BLaER1 treated with 17β-estradiol and CSF1 and Interleukin-3, amounts not matched to agents 10 nM and 100 nM (cell line): ENCODE results near the gene TMEM109.
"Not testable (repeated sequence)": the region's sequence is repeated elsewhere in the genome, so short reads cannot be mapped to it uniquely, and the experiment has no call there.

Source experiments
- H3K27ac ChIP-seq, 11 experiments: shearing (Covaris generic); formaldehyde crosslinking; 2 replicates each; pipeline ENCODE4 v1.8.1; 2022
- H3K27me3 ChIP-seq, 11 experiments: shearing (Covaris generic); formaldehyde crosslinking; 2 replicates each; pipeline ENCODE4 v1.8.1; 2022
- H3K36me3 ChIP-seq, 11 experiments: shearing (Covaris generic); formaldehyde crosslinking; 2 replicates each; pipeline ENCODE4 v1.8.1; 2022
- H3K4me1 ChIP-seq, 10 experiments: shearing (Covaris generic); formaldehyde crosslinking; 2 replicates each; pipeline ENCODE4 v1.8.1; 2022
- H3K4me2 ChIP-seq, 11 experiments: shearing (Covaris generic); formaldehyde crosslinking; 2 replicates each; pipeline ENCODE4 v1.8.1; 2022
- H3K4me3 ChIP-seq, 10 experiments: shearing (Covaris generic); formaldehyde crosslinking; 2 replicates each; pipeline ENCODE4 v1.8.1; 2022
- H3K9ac ChIP-seq, 11 experiments: shearing (Covaris generic); formaldehyde crosslinking; 2 replicates each; pipeline ENCODE4 v1.8.1; 2022
- H3K9me3 ChIP-seq, 11 experiments: shearing (Covaris generic); formaldehyde crosslinking; replicated peaks in 1 of 11; 2 replicates each; pipeline ENCODE4 v1.8.1; 2022
- H4K20me1 ChIP-seq, 11 experiments: shearing (Covaris generic); formaldehyde crosslinking; 2 replicates each; pipeline ENCODE4 v1.8.1; 2022
- Cebpa-rat ChIP-seq, 11 experiments: shearing (Covaris generic); IDR thresholded peaks; 2 replicates each; pipeline ENCODE4 v1.8.1; 2022

TMEM109 gene

GRCh38 chr11:60905047-60905446 is 8.9 kb upstream of the TMEM109 start:
- peak overlapping the region; percentile 88 to 99 (median 94) for H3K4me2 ChIP-seq
- H3K27me3 ChIP-seq = no peaks in the 10 kb centered on the region
- peaks cover 29 to 54% (median 37%) of the 10 kb centered on the region in 10 experiments for H3K4me1 ChIP-seq
- peaks cover 8 to 15% (median 11%) of the 10 kb centered on the region in 11 experiments; a peak in 20 of 22 replicates for H3K9me3 ChIP-seq
- H3K4me3 ChIP-seq = peak overlapping the region; percentile 85 to 98 (median 92)
- TF ChIP-seq Cebpa-rat (IDR thresholded peaks at IDR 0.05) = no peak
- H4K20me1 ChIP-seq = peaks cover 19 to 61% (median 59%) of the 10 kb centered on the region in 11 experiments; a peak in 21 of 22 replicates
- H3K36me3 ChIP-seq = peaks cover 37 to 51% (median 45%) of the 10 kb centered on the region in 11 experiments
- peak overlapping the region; percentile 92 to 98 (median 96) for H3K9ac ChIP-seq
- peak overlapping the region in 10 of 11 experiments; percentile 84 to 98 (median 95); a peak in 19 of 22 replicates for H3K27ac ChIP-seq

- Histone ChIP-seq H3K4me2 (peak overlapping the region; percentile 88 to 99 (median 94)), H3K4me3 (peak overlapping the region; percentile 85 to 98 (median 92)), H3K9ac (peak overlapping the region; percentile 92 to 98 (median 96)), H3K9me3 (peaks cover 8 to 15% (median 13%) of the 10 kb centered on the region in 11 experiments; a peak in 20 of 22 replicates), H3K36me3 (peaks cover 31 to 45% (median 39%) of the 10 kb centered on the region in 11 experiments), H3K27me3 (no peaks in the 10 kb centered on the region), H3K4me1 (peaks cover 35 to 59% (median 42%) of the 10 kb centered on the region in 10 experiments), H3K27ac (peak overlapping the region; percentile 76 to 98 (median 95)), H4K20me1 (peaks cover 19 to 56% (median 53%) of the 10 kb centered on the region in 11 experiments; a peak in 21 of 22 replicates)
- TF ChIP-seq Cebpa-rat (IDR thresholded peaks at IDR 0.05) = no peak
Observed at GRCh38 chr11:60905551-60906113, 8.3 kb upstream of the TMEM109 start.

- Histone ChIP-seq H3K4me3 (peak within 1 kb of the TSS; percentile 85 to 98 (median 92)), H4K20me1 (peaks cover 19 to 48% (median 46%) of the 10 kb centered on the region in 11 experiments; a peak in 21 of 22 replicates), H3K9ac (peak within 1 kb of the TSS; percentile 92 to 98 (median 96)), H3K4me1 (peaks cover 42 to 67% (median 50%) of the 10 kb centered on the region in 10 experiments), H3K36me3 (peaks cover 24 to 38% (median 32%) of the 10 kb centered on the region in 11 experiments), H3K27ac (peak within 1 kb of the TSS; percentile 79 to 98 (median 95)), H3K9me3 (peaks cover 8 to 15% (median 13%) of the 10 kb centered on the region in 11 experiments; a peak in 20 of 22 replicates), H3K27me3 (no peaks in the 10 kb centered on the region), H3K4me2 (peak within 1 kb of the TSS; percentile 88 to 99 (median 94))
- no peak for TF ChIP-seq Cebpa-rat (IDR thresholded peaks at IDR 0.05)
Observed at GRCh38 chr11:60906132-60906972, 7.6 kb upstream of the TMEM109 start, which contains the start of gene PRPF19. PRPF19 (minus strand) TSS chr11:60906585; CDS start chr11:60906382, 203 bp downstream.

GRCh38 chr11:60908803-60909202 is 5.2 kb upstream of the TMEM109 start:
- Histone ChIP-seq H3K9me3 (peaks cover 8 to 15% (median 13%) of the 10 kb centered on the region in 11 experiments; a peak in 20 of 22 replicates), H3K4me1 (peaks cover 64 to 88% (median 68%) of the 10 kb centered on the region in 10 experiments), H3K4me2 (peak overlapping the region in 4 of 11 experiments; percentile 87 to 97 (median 95); a peak in 6 of 22 replicates), H4K20me1 (peaks cover 7 to 24% (median 22%) of the 10 kb centered on the region in 11 experiments; a peak in 18 of 22 replicates), H3K4me3 (no peak overlapping the region), H3K27ac (peak overlapping the region in 7 of 11 experiments; percentile 80 to 94 (median 84); a peak in 12 of 22 replicates), H3K27me3 (no peaks in the 10 kb centered on the region), H3K9ac (no peak overlapping the region), H3K36me3 (peaks cover 0 to 13% (median 8%) of the 10 kb centered on the region in 11 experiments; a peak in 17 of 22 replicates)
- no peak for TF ChIP-seq Cebpa-rat (IDR thresholded peaks at IDR 0.05)

- H3K4me1 ChIP-seq = peaks cover 55 to 78% (median 60%) of the 10 kb centered on the region in 10 experiments
Observed at GRCh38 chr11:60909680-60910280, 4.2 kb upstream of the TMEM109 start.

GRCh38 chr11:60910281-60910687 is 3.7 kb upstream of the TMEM109 start:
- H3K9ac ChIP-seq = peak overlapping the region; percentile 12 to 70 (median 57); a peak in 17 of 22 replicates
- peak overlapping the region in 2 of 10 experiments; percentile 7 to 46; a peak in 3 of 20 replicates for H3K4me3 ChIP-seq
- peaks cover 0 to 17% (median 7%) of the 10 kb centered on the region in 11 experiments; a peak in 12 of 22 replicates for H4K20me1 ChIP-seq
- peaks cover 52 to 77% (median 60%) of the 10 kb centered on the region in 10 experiments for H3K4me1 ChIP-seq
- peak in 9 of 11 experiments; percentile 34 to 69 (median 56); a peak in 12 of 22 replicates for TF ChIP-seq Cebpa-rat (IDR thresholded peaks at IDR 0.05)
- H3K27ac ChIP-seq = peak overlapping the region; percentile 54 to 94 (median 84)
- no peaks in the 10 kb centered on the region for H3K27me3 ChIP-seq
- peak overlapping the region; percentile 87 to 98 (median 97) for H3K4me2 ChIP-seq
- peaks cover 8 to 15% (median 13%) of the 10 kb centered on the region in 11 experiments; a peak in 20 of 22 replicates for H3K9me3 ChIP-seq
- H3K36me3 ChIP-seq = no peaks in the 10 kb centered on the region

More at GRCh38 chr11:60909680-60910280, 4.2 kb upstream of the TMEM109 start:
- peaks cover 0 to 17% (median 12%) of the 10 kb centered on the region in 11 experiments; a peak in 18 of 22 replicates for H4K20me1 ChIP-seq
- H3K27ac ChIP-seq = peak overlapping the region; percentile 54 to 94 (median 84); a peak in 21 of 22 replicates
- H3K36me3 ChIP-seq, H3K27me3 ChIP-seq: not testable (repeated sequence)
- H3K9me3 ChIP-seq = peaks cover 8 to 15% (median 13%) of the 10 kb centered on the region in 11 experiments; a peak in 20 of 22 replicates
- peak overlapping the region; percentile 12 to 70 (median 56); a peak in 17 of 22 replicates for H3K9ac ChIP-seq
- H3K4me2 ChIP-seq = peak overlapping the region; percentile 87 to 98 (median 97)
- H3K4me3 ChIP-seq = peak overlapping the region in 2 of 10 experiments; percentile 7 to 46; a peak in 3 of 20 replicates

- peaks cover 0 to 15% (median 5%) of the 10 kb centered on the region in 11 experiments; a peak in 14 of 22 replicates for H4K20me1 ChIP-seq
- no peak for TF ChIP-seq Cebpa-rat (IDR thresholded peaks at IDR 0.05)
- H3K9ac ChIP-seq = peak overlapping the region in 10 of 11 experiments; percentile 1 to 70 (median 56); a peak in 15 of 22 replicates
- H3K27me3 ChIP-seq = no peaks in the 10 kb centered on the region
- peak overlapping the region in 4 of 10 experiments; percentile 5 to 12 (median 7); a peak in 2 of 20 replicates for H3K4me3 ChIP-seq
- peaks cover 8 to 15% (median 13%) of the 10 kb centered on the region in 11 experiments; a peak in 20 of 22 replicates for H3K9me3 ChIP-seq
- H3K4me2 ChIP-seq = peak overlapping the region; percentile 87 to 98 (median 97)
- no peaks in the 10 kb centered on the region for H3K36me3 ChIP-seq
- peaks cover 55 to 77% (median 62%) of the 10 kb centered on the region in 10 experiments for H3K4me1 ChIP-seq
- H3K27ac ChIP-seq = peak overlapping the region; percentile 54 to 94 (median 84); a peak in 21 of 22 replicates
Observed at GRCh38 chr11:60910711-60911380, 3.1 kb upstream of the TMEM109 start.
